Measurements from ENCODE around the gene CFAP92. TPM values are rescaled to one million over a fixed set of nuclear protein-coding genes. Genes with fewer than 3 reads are reported as not detected.
A peak's percentile ranks its signal among the peaks of the same experiment; 100 is the strongest.
"Not testable (repeated sequence)": the region's sequence is repeated elsewhere in the genome, so short reads cannot be mapped to it uniquely, and the experiment has no call there.

The CFAP92 gene
- total RNA-seq, 1 donor from 2014 or later, result 0.60 TPM

GRCh38 chr3:128906031-128906803 is 87.7 kb downstream of the CFAP92 start:
- DNase-seq (ENCODE audit: low read depth in 2 of 2), result no peak

DNA sequence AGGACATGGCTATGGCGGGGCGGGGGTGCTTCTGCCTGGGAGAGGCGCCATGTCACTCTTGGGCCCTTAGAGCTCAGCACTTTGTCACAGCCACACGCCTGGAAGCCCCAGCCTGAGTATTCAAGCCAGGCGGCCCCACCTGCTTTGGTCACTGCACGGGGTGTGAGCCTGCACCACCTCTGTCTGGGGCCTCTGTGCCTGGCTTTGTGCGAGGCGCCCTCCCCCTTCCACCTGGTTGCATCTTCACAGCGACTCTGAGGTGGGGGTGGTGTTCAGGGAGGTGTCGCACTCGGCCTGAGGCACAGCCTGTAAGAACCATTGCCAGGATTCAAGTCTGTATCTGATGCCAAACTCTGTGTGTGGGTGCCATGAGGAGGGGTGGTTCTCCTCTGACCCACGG is 90.4 kb downstream of the CFAP92 start:
- DNase-seq (ENCODE audit: low read depth in 2 of 2), result no peak

GRCh38 chr3:128902426-128902825 is 91.5 kb downstream of the CFAP92 start:
- DNase-seq (ENCODE audit: low read depth in 2 of 2), result no peak

DNA sequence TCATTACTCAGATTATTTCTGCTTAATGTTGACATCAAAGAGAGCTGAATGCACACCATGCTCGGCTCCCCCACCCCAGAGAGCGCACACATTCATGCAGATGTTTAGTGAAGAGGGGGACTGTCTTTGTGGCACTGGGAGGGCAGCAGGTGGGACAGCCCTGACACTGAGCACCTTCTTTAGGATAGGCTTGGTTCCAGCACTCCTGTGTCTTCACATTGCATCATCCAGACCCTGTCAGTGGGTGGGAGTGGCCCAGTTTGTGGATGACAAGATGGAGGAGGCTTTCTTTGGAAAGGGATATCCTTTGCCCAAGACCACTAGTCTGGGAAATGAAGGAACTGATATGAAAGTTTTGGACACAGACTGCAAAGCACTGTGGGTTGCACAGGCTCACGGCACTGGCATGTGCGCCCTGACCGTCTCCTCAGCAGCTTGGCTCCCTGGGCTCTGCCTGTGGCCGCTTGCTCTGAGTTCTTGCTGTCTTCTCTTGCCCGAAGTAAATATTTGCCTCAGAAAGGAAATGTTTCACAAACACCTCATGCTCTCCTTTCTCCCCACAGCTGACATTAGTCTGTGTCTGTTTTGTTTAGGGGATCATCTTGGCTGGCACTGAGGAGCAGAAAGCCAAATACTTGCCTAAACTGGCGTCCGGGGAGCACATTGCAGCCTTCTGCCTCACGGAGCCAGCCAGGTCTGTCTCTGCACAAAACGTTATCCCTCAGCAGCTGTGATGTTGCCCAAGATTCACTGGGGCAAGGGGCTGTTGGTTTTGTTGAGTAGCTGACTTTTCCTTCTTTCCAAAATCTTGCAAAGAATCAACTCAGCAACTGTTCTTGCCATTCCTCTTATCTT is 97.8 kb downstream of the CFAP92 start:
- DNase-seq (ENCODE audit: low read depth in 2 of 2), result no peak

DNA sequence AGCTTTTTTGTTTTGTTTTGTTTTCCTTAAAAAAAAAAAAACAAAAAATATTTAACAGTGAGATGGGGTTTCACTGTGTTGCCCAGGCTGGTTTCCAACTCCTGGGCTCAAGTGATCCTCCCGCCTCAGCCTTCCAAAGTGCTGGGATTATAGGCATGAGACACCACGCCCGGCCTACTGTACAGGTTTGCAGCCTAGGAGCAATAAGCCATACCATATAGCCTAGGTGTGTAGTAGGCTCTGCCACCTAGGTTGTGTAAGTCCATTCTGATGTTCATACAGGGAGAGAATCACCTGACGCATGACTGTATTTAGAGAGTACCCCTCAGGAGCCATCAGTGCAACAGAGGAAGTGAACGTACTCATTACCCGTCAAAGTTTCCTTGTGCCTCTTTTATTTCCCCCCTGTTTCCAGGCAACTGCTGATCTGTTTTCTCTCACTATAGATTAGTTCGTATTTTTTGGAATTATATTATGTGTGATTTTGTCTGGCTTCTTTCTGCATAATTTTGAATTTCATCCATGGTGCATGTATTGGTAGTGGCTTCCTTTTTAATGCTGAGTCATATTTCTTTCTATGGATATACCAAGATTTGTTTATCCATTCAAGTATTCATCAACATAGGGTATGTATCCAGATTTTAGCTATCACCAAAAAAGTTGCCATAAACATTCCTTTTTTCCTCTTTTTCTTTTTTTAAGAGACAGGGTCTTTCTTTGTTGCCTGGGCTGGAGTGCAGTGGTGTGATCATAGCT is 104.6 kb downstream of the CFAP92 start:
- peak in 1 of 2 donors; percentile 24 for DNase-seq (ENCODE audit: low read depth in 2 of 2)

- no peak for DNase-seq (ENCODE audit: low read depth in 2 of 2)
Observed at GRCh38 chr3:128884992-128885391, 108.9 kb downstream of the CFAP92 start.

- DNase-seq (ENCODE audit: low read depth in 2 of 2), result no peak
Observed at GRCh38 chr3:128882719-128883118, 111.2 kb downstream of the CFAP92 start.

GRCh38 chr3:128881576-128881975 is 112.3 kb downstream of the CFAP92 start:
- DNase-seq (ENCODE audit: low read depth in 2 of 2), result no peak

- DNase-seq (ENCODE audit: low read depth in 2 of 2), result not testable (repeated sequence)
Observed at GRCh38 chr3:128880455-128880854, 113.4 kb downstream of the CFAP92 start.

DNA sequence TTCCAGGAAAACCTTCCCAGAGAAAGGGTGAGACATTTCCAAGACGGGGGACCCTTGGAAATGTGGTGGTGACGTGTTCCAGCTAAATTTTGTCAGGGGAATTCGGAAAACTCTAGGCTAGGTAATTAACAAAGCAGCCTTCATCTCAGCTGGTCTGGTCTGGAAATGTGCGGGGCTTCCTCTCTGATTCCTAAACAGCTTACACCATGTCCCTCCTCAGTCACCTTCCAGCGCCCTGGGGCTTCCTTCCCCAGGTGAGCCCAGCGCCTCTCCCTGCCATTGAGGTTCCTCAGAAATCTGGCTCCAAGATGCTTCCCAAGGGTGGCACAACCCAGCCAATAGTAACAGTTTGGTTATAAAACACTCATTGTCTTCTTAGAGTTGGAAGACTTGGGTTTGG is 113.9 kb downstream of the CFAP92 start:
- DNase-seq (ENCODE audit: low read depth in 2 of 2), result no peak

GRCh38 chr3:128879125-128879969 is 114.5 kb downstream of the CFAP92 start, which contains the start of gene ACAD9:
Gene ACAD9 (plus strand): TSS chr3:128879620. CDS start chr3:128879692, 72 bp downstream.
- DNase-seq (ENCODE audit: low read depth in 2 of 2), result peak; percentile 99

DNA sequence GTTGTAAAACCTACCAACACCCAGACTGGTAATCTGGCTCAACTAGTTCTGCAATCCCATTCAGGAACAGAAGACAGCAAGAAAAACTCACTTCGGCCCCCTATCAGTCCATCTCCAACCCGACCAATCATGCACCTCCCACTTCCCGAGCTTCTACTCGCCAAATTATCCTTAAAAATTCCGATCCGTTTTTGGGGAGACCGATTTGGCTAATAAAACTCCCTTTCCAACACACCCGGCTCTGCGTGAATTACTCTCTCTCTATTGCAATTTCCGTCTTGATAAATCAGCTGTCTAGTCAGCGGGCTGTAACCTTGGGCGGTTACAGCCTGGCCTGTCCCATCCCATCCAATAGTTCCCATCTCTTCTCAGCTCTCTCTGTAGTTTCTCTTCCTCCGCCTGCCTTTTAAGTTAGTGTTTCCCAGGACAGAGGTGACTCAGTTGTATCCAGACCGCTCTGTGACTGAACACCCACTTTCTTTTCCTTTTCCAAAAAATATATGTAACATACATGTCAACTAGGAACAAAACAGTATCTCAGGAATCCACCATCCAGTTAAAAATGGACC is 115.2 kb downstream of the CFAP92 start:
- peak; percentile 64 to 69 for DNase-seq (ENCODE audit: low read depth in 2 of 2)

DNA sequence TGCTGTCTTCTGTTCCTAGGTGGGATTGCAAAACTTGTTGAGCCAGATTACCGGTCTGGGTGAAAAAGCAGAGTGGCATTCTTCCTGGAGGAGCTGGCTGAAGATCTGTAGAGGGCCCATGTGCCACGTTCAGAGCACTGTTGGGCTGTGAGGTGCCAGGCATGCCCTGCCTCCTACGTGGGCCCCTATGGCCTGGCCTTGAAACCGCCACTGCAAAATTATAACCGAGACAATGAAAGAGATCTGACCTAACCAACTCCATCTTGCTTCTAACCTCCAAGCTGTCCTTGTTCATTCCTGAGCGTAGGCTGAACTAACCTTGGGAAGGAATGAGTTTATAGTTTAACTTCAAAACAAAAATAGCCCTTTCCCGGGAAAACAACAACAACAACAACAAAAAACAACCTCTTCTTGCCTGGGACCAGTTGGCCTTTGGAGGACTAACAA is 115.8 kb downstream of the CFAP92 start:
- no peak for DNase-seq (ENCODE audit: low read depth in 2 of 2)

- DNase-seq (ENCODE audit: low read depth in 2 of 2), result peak; percentile 11 to 44
Observed at GRCh38 chr3:128875556-128876120, 118.2 kb downstream of the CFAP92 start.

GRCh38 chr3:128874481-128875180 is 119.2 kb downstream of the CFAP92 start:
- DNase-seq (ENCODE audit: low read depth in 2 of 2), result no peak

GRCh38 chr3:128873244-128874022 is 120.4 kb downstream of the CFAP92 start:
- DNase-seq (ENCODE audit: low read depth in 2 of 2), result no peak

- no peak for DNase-seq (ENCODE audit: low read depth in 2 of 2)
Observed at GRCh38 chr3:128872744-128873143, 121.1 kb downstream of the CFAP92 start.

- no peak for DNase-seq (ENCODE audit: low read depth in 2 of 2)
Observed at GRCh38 chr3:128872282-128872681, 121.6 kb downstream of the CFAP92 start.

DNA sequence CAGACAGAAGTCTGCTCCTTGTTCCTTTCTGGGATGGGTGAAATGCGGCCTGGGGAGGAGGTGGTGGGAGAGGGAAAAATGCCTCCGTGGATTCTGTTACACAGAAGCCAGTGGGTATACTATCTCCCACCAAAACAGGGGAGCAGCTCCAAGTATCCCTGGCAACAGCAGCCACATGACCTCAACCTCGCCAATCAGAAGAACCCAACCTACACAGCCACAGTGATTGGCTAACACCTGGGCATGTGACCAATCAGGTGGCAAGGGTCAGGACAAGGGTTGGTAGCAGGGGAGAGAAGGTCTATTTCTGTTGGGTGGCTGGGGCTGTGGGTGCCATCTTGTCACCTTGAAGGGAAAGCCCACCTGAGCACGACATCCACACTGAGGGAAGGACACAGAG is 123.5 kb downstream of the CFAP92 start:
- no peak for DNase-seq (ENCODE audit: low read depth in 2 of 2)

Measured in lung microvascular endothelial cell (primary cell).